H9 (cell line): Measurements from ENCODE around the gene ZC3H12C. TPM values are rescaled to one million over a fixed set of nuclear protein-coding genes. Genes with fewer than 3 reads are reported as not detected.

Experiments
- DNase-seq: peaks from one replicate; pipeline ENCODE4 v3.0.0-alpha.2; 2017
- H2AFZ ChIP-seq: one replicate; pipeline ENCODE4 v1.6.1; 2013; ENCODE audit warnings: mild to moderate bottlenecking, low read length, control low read depth, moderate library complexity
- H2AK5ac ChIP-seq: 2 replicates; pipeline ENCODE4 v1.6.1; 2013; ENCODE audit warnings: low read length, control low read depth, mixed read lengths; ENCODE audit not compliant: insufficient read length
- H2BK120ac ChIP-seq: one replicate; pipeline ENCODE4 v1.6.1; 2013; ENCODE audit warnings: low read depth, mild to moderate bottlenecking, low read length, control low read depth, inconsistent platforms; ENCODE audit not compliant: poor library complexity, severe bottlenecking
- H2BK12ac ChIP-seq: 2 replicates; pipeline ENCODE4 v1.6.1; 2013; ENCODE audit warnings: low read length, control low read depth, mixed read lengths, low read depth; ENCODE audit not compliant: insufficient read length
- H2BK15ac ChIP-seq: 2 replicates; pipeline ENCODE4 v1.6.1; 2013; ENCODE audit warnings: low read depth, low read length, control low read depth
- H2BK20ac ChIP-seq: one replicate; pipeline ENCODE4 v1.6.1; 2013; ENCODE audit warnings: low read depth, mild to moderate bottlenecking, low read length, control low read depth, inconsistent platforms; ENCODE audit not compliant: poor library complexity, severe bottlenecking
- H2BK5ac ChIP-seq: 2 replicates; pipeline ENCODE4 v1.6.1; 2013; ENCODE audit warnings: low read length, control low read depth, mixed read lengths; ENCODE audit not compliant: insufficient read length
- H3K14ac ChIP-seq: 2 replicates; pipeline ENCODE4 v1.6.1; 2013; ENCODE audit warnings: low read length, control low read depth; ENCODE audit not compliant: insufficient read depth
- H3K18ac ChIP-seq: 2 replicates; pipeline ENCODE4 v1.6.1; 2013; ENCODE audit warnings: low read depth, mild to moderate bottlenecking, mixed read lengths, low read length, control low read depth; ENCODE audit not compliant: insufficient read length
- H3K23ac ChIP-seq: 2 replicates; pipeline ENCODE4 v1.6.1; 2013; ENCODE audit warnings: low read length, control low read depth, mixed read lengths, low read depth; ENCODE audit not compliant: insufficient read length
- H3K23me2 ChIP-seq: 2 replicates; pipeline ENCODE4 v1.6.1; 2013; ENCODE audit warnings: low read depth, mild to moderate bottlenecking, mixed read lengths, low read length, control low read depth; ENCODE audit not compliant: insufficient read length, poor library complexity, severe bottlenecking
- H3K27ac ChIP-seq: 2 replicates; pipeline ENCODE4 v1.5.1; 2013; ENCODE audit warnings: low read length, control low read depth, mixed read lengths, low read depth; ENCODE audit not compliant: insufficient read length
- H3K27me3 ChIP-seq: 2 replicates; pipeline ENCODE4 v1.6.1; 2013; ENCODE audit warnings: low read length, control low read depth, inconsistent platforms; ENCODE audit not compliant: insufficient read depth
- H3K4ac ChIP-seq: 2 replicates; pipeline ENCODE4 v1.6.1; 2013; ENCODE audit warnings: low read depth, mild to moderate bottlenecking, control low read depth, inconsistent platforms, low read length, moderate library complexity
- H3K4me1 ChIP-seq: 2 replicates; pipeline ENCODE4 v1.6.1; 2013; ENCODE audit warnings: low read length, control low read depth, inconsistent platforms; ENCODE audit not compliant: insufficient read depth
- H3K4me2 ChIP-seq: 2 replicates; pipeline ENCODE4 v1.6.1; 2013; ENCODE audit warnings: low read length, control low read depth, mixed read lengths; ENCODE audit not compliant: insufficient read length, insufficient read depth
- H3K56ac ChIP-seq: 2 replicates; pipeline ENCODE4 v1.6.1; 2013; ENCODE audit warnings: low read depth, mild to moderate bottlenecking, mixed read lengths, low read length, control low read depth; ENCODE audit not compliant: insufficient read length
- H3K79me1 ChIP-seq: 2 replicates; pipeline ENCODE4 v1.6.1; 2013; ENCODE audit warnings: low read depth, mild to moderate bottlenecking, moderate library complexity, low read length, control low read depth, inconsistent platforms; ENCODE audit not compliant: insufficient read depth, poor library complexity, severe bottlenecking
- H3K79me2 ChIP-seq: 2 replicates; pipeline ENCODE4 v1.6.1; 2013; ENCODE audit warnings: low read length, control low read depth, inconsistent platforms; ENCODE audit not compliant: insufficient read depth
- H3K9ac ChIP-seq: 2 replicates; pipeline ENCODE4 v1.6.1; 2013; ENCODE audit warnings: low read length, control low read depth, mixed read lengths; ENCODE audit not compliant: insufficient read length; ENCODE audit errors: extremely low read depth
- H3K9me3 ChIP-seq: one replicate; pipeline ENCODE4 v1.6.1; 2013; ENCODE audit warnings: low read depth, low read length, inconsistent platforms; ENCODE audit not compliant: control insufficient read depth
- H3T11ph ChIP-seq: one replicate; pipeline ENCODE4 v1.6.1; 2013; ENCODE audit warnings: mild to moderate bottlenecking, low read length, control low read depth, inconsistent platforms
- H4K20me1 ChIP-seq: one replicate; pipeline ENCODE4 v1.6.1; 2013; ENCODE audit not compliant: control insufficient read depth, insufficient read length, insufficient read depth
- H4K5ac ChIP-seq: 2 replicates; pipeline ENCODE4 v1.6.1; 2013; ENCODE audit warnings: low read depth, mild to moderate bottlenecking, mixed read lengths, low read length, control low read depth; ENCODE audit not compliant: insufficient read length
- H4K8ac ChIP-seq: replicated peaks from 2 replicates; pipeline ENCODE4 v1.6.1; 2013; ENCODE audit warnings: low read length, control low read depth, mixed read lengths, low read depth; ENCODE audit not compliant: insufficient read length
- H4K91ac ChIP-seq: 2 replicates; pipeline ENCODE4 v1.6.1; 2013; ENCODE audit warnings: low read depth, mild to moderate bottlenecking, moderate library complexity, mixed read lengths, low read length, control low read depth; ENCODE audit not compliant: insufficient read length
- H3K27ac Mint-ChIP-seq, 3 experiments: 2 replicates in 2 of 3; 3 replicates in 1 of 3; pipeline ENCODE4 v1.8.0; 2020 to 2021; ENCODE audit warnings: mixed read lengths in 3 of 3, mild to moderate bottlenecking in 1 of 3, moderate library complexity in 1 of 3
- H3K27me3 Mint-ChIP-seq: 2 replicates; pipeline ENCODE4 v1.8.0; 2021; ENCODE audit warnings: low read depth, mild to moderate bottlenecking, moderate library complexity, mixed read lengths
- H3K36me3 Mint-ChIP-seq, 3 experiments: 2 replicates in 2 of 3; 3 replicates in 1 of 3; pipeline ENCODE4 v1.8.0; 2020 to 2021; ENCODE audit warnings: low read depth in 3 of 3, mixed read lengths in 3 of 3; ENCODE audit not compliant: insufficient read depth in 1 of 3
- H3K4me1 Mint-ChIP-seq, 2 experiments: 2 replicates each; pipeline ENCODE4 v1.8.0; 2020; ENCODE audit warnings: mixed read lengths in 2 of 2
- H3K4me3 Mint-ChIP-seq, 2 experiments: 2 replicates in 1 of 2; 3 replicates in 1 of 2; pipeline ENCODE4 v1.8.0; 2020 to 2021; ENCODE audit warnings: mild to moderate bottlenecking in 2 of 2, mixed read lengths in 2 of 2, moderate library complexity in 1 of 2
- H3K9me3 Mint-ChIP-seq, 2 experiments: 2 replicates in 1 of 2; 3 replicates in 1 of 2; pipeline ENCODE4 v1.8.0; 2020; ENCODE audit warnings: mild to moderate bottlenecking in 2 of 2, mixed read lengths in 2 of 2, moderate library complexity in 1 of 2
- CTCF ChIP-seq: fragments of 200-600 bp; sonication (generic); conservative IDR thresholded peaks from 3 replicates; pipeline ENCODE4 v1.8.0; 2021; ENCODE audit warnings: antibody characterized with exemption, mild to moderate bottlenecking
- WGBS: extraction: QIAGEN DNeasy Blood & Tissue Kit; methylation state at CpG from one replicate; pipeline ENCODE4 v1.1.7; 2013; ENCODE audit warnings: missing lambda C conversion rate, low lambda C conversion rate, mixed read lengths; ENCODE audit not compliant: insufficient read length; ENCODE audit errors: extremely low coverage; 5-methylcytosine and 5-hydroxymethylcytosine counted together
- total RNA-seq: library from RNA; stranded (reverse); gene quantifications from 2 replicates; pipeline ENCODE4 v1.2.1, GENCODE V29; 2021

The ZC3H12C gene
- total RNA-seq, 1 experiment from 2014 or later, result 4.8 TPM

GRCh38 chr11:110075105-110075846 is 17.9 kb upstream of the ZC3H12C start:
- H2BK5ac ChIP-seq, result no peak overlapping the region
- H3K9me3 ChIP-seq, result no peaks in the 10 kb centered on the region
- H3K56ac ChIP-seq, result no peak overlapping the region
- no peaks in the 10 kb centered on the region for H3K23me2 ChIP-seq
- H4K91ac ChIP-seq, result no peak overlapping the region
- no peak overlapping the region for H2BK15ac ChIP-seq
- no peaks in the 10 kb centered on the region for H3K79me2 ChIP-seq
- Mint-ChIP-seq H3K4me1 (peaks cover 34 to 36% of the 10 kb centered on the region in 2 experiments), H3K27me3 (no peaks in the 10 kb centered on the region), H3K4me3 (no peak overlapping the region), H3K36me3 (peaks cover 2 to 8% (median 3%) of the 10 kb centered on the region in 3 experiments; a peak in 3 of 7 replicates), H3K9me3 (peaks cover 3 to 4% of the 10 kb centered on the region in 2 experiments; a peak in 3 of 5 replicates), H3K27ac (peak overlapping the region in 2 of 3 experiments; percentile 10 to 63; a peak in 4 of 7 replicates)
- H2AFZ ChIP-seq, result no peak overlapping the region
- no peak overlapping the region for H4K5ac ChIP-seq
- H3K23ac ChIP-seq, result no peak overlapping the region
- H2BK120ac ChIP-seq, result no peak overlapping the region
- no peak overlapping the region for H3K9ac ChIP-seq
- no peaks in the 10 kb centered on the region for H4K20me1 ChIP-seq
- no peak overlapping the region for H3K4ac ChIP-seq
- H3K27me3 ChIP-seq, result no peaks in the 10 kb centered on the region
- H3K18ac ChIP-seq, result no peak overlapping the region
- no peak for DNase-seq
- H3K4me2 ChIP-seq, result no peak overlapping the region
- no peak overlapping the region for H3K14ac ChIP-seq
- no peak overlapping the region for H3K27ac ChIP-seq
- no peak for TF ChIP-seq CTCF
- no peak overlapping the region for H4K8ac ChIP-seq
- no peak overlapping the region for H2AK5ac ChIP-seq
- no peak overlapping the region for H2BK20ac ChIP-seq
- no peaks in the 10 kb centered on the region for H3K79me1 ChIP-seq
- H2BK12ac ChIP-seq, result no peak overlapping the region
- no CpG with 5 or more reads among the region's 12 CpGs for WGBS
- H3K4me1 ChIP-seq, result peaks cover 10% of the 10 kb centered on the region; the same call in 1 of the 2 replicates
- H3T11ph ChIP-seq, result no peak overlapping the region
